GM21367 (cell line): Measurements from ENCODE around the gene CNKSR1.

Source experiments
- ATAC-seq: cut with Tn5 transposase; IDR thresholded peaks from one replicate; pipeline ENCODE4 v1.9.1; 2021; ENCODE audit not compliant: unreplicated experiment

Gene CNKSR1

GRCh38 chr1:26160527-26161414 lies 16.5 kb upstream of the CNKSR1 start:
- ATAC-seq = no peak

- ATAC-seq = no peak
Measured at GRCh38 chr1:26161415-26162219, 15.7 kb upstream of the CNKSR1 start.

GRCh38 chr1:26162220-26162709 lies 15.0 kb upstream of the CNKSR1 start:
- no peak for ATAC-seq

GRCh38 chr1:26163684-26164035 lies 13.6 kb upstream of the CNKSR1 start:
- no peak for ATAC-seq

- no peak for ATAC-seq
Measured at GRCh38 chr1:26164036-26164860, 13.0 kb upstream of the CNKSR1 start.

- ATAC-seq = no peak
Measured at GRCh38 chr1:26164861-26165842, 12.1 kb upstream of the CNKSR1 start.

- ATAC-seq = no peak
Measured at GRCh38 chr1:26166719-26167281, 10.5 kb upstream of the CNKSR1 start.

- ATAC-seq = no peak
Measured at GRCh38 chr1:26168410-26169197, 8.7 kb upstream of the CNKSR1 start, which contains the start of gene C1orf232. C1orf232 (minus strand) TSS chr1:26168963; CDS start chr1:26168499, 464 bp downstream.

- no peak for ATAC-seq
Measured at GRCh38 chr1:26169198-26169554, 8.1 kb upstream of the CNKSR1 start.

GRCh38 chr1:26169669-26170471 lies 7.4 kb upstream of the CNKSR1 start, which contains the start of gene ZNF593:
ZNF593 (plus strand) TSS chr1:26169908; CDS start chr1:26169984, 76 bp downstream.
- peak; percentile 82 for ATAC-seq

GRCh38 chr1:26170472-26170821 lies 6.8 kb upstream of the CNKSR1 start:
- ATAC-seq = no peak

GRCh38 chr1:26171084-26172072 lies 5.9 kb upstream of the CNKSR1 start, which contains the start of gene ZNF593OS:
ZNF593OS (minus strand) TSS chr1:26171832; CDS start chr1:26171661, 171 bp downstream.
- ATAC-seq = no peak

GRCh38 chr1:26175346-26175745 lies 1.9 kb upstream of the CNKSR1 start:
- no peak for ATAC-seq

GRCh38 chr1:26180010-26180506 lies 2.8 kb downstream of the CNKSR1 start:
- ATAC-seq = no peak

GRCh38 chr1:26181586-26182382 lies 4.5 kb downstream of the CNKSR1 start:
- ATAC-seq = no peak

GRCh38 chr1:26182383-26182696 lies 5.0 kb downstream of the CNKSR1 start:
- no peak for ATAC-seq
